Anterior cingulate cortex (tissue), 58 donors: Measurements from ENCODE around the gene FOXO3B.
"Not testable (repeated sequence)": the region's sequence is repeated elsewhere in the genome, so short reads cannot be mapped to it uniquely, and the experiment has no call there.

ENCODE experiments used
- DNase-seq, 58 donors: peaks; one replicate each; lab custom pipeline; 2025; lab: John Stamatoyannopoulos, UW

The FOXO3B gene

DNA sequence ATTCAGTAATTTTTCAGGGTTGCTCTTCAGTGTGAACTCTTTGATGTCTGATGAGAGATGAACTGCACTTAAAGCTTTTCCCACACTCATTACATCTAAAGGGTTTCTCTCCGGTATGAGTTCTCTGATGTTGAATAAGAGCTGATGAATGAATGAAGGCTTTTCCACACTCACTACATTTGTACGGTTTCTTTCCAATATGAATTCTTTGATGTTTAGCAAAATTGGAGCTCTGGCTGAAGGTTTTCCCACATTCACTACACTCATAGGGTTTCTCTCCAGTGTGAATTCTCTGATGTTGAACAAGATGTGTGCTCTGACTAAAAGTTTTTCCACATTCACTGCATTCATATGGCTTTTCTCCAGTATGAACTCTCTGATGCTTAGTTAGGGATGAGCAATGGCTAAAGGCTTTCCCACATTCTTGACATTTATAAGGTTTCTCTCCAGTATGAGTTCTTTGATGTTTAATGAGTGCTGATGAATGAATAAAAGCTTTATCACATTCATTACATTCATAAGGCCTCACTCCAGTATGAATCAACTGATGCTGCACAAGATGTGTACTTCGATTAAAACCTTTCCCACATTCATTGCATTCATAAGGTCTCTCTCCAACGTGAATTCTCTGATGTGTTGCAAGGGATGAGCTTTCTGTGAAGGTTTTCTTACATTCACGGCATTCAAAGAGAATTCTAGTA is 20.0 kb downstream of the FOXO3B start:
- DNase-seq, result not testable (repeated sequence)

DNA sequence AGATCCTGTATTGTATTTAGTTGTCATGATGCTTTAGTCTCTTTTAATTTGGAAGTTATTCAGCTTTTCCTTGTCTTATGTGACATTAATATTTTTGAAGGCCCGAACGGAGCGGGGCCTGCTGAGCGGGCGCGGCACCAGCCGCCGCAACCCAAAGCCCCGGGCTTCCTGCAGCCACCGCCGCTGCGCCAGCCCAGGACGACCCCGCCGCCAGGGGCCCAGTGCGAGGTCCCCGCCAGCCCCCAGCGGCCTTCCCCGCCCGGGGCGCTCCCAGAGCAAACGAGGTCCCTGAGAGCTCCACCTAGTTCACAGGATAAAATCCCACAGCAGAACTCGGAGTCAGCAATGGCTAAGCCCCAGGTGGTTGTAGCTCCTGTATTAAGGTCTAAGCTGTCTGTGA is 32.0 kb downstream of the FOXO3B start:
- DNase-seq, result not testable (repeated sequence)

DNA sequence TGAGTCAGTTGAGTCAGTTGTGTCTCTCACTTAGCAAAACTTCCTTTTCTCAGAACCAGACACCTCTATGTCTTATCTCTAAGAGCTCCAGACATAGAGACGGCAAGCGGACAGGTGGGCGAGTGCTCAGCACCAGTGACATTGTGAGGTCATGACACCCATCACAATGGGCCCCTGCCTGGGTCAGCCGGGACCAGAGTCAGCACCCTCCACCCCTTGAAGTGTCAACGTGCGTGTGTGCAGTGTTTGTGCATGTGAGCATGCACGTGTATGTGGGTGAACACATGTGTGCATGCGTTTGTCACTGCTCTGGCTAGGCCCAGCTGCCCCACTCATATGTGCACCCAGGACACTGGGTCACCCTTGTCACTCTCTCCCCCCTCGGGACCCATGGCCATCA is 37.8 kb downstream of the FOXO3B start, which contains the start of gene TBC1D28:
Gene TBC1D28, minus strand, starts transcription at position 101 of the 400 bp plus-strand sequence. CDS start 3,039 bp downstream, outside the sequence.
- not testable (repeated sequence) for DNase-seq

DNA sequence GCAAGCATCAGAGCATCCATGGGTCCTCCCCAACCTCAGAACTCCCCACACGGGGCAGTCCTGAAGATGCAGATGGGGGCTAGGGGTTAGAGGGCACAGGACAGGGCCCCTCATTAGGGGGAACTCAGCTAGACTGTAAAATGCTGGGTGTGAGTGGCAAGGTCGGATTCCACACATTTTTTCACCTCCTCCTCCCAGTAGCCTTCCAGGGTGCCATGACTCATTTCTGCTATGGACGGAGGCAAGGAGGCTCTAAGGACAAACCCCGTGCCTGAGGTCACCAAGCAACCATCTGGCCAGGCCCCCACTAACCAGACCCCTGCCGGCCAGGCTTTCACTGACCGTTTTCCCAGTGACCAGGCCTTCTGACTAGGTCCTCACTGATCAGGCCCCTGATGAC is 39.0 kb downstream of the FOXO3B start:
- not testable (repeated sequence) for DNase-seq

DNA sequence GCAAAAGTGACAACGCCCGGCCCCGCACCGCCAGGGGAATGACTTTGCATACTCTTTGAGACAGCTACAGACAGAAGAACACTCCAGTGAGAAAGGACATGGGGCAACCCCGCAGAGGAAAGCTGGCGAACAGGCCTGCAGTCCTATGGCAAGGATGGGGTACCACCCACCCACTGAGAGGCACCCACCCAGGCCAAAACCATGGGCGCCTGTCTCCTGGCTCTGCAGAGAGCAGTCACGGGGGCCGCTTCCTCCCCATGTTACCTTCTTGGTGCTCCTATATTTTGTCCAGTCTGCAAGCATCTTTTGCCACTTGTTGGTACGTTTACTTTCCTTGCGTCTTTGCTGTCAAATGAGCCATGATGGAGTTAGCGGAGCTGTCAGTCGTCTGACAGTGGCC is 43.8 kb downstream of the FOXO3B start:
- DNase-seq, result not testable (repeated sequence)

DNA sequence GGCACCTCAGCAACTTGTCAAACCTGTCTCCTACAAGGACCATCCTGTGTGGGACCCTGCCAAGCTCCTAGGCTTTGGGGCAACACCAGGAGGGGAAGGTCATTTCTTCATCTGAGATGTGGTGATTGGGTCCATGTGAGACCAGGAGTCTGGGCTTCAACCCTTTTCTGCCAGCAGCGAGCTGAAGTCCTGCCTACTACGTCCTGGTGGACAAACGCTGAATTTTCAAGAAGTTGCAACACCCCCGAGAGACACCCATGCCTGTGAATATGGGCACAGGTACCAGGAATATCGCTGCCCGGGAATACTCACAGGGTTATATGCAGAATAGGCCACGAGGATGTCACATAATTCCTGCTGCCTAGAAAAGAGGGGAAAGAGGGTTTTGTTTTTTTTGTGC is 45.9 kb downstream of the FOXO3B start:
- not testable (repeated sequence) for DNase-seq

DNA sequence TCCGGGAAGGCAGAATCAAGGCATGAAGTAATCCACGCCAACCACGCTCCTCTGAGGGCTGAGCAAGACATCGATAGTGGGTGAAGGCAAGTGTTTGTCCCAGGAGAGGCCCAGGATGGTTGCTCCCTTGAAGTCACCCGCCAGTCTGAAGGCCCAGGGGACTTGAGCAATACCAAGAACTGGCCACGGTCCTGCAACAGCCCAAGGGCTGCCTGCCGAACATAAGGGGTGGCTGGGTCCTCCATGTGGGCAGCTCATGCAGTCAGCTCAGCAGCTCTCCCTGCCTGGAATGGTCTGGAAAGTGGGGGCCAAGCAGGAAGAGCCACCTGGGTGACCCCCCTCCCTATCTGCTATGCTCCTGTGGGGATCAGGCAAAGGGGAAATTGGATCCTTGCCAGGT is 46.3 kb downstream of the FOXO3B start:
- DNase-seq, result not testable (repeated sequence)

DNA sequence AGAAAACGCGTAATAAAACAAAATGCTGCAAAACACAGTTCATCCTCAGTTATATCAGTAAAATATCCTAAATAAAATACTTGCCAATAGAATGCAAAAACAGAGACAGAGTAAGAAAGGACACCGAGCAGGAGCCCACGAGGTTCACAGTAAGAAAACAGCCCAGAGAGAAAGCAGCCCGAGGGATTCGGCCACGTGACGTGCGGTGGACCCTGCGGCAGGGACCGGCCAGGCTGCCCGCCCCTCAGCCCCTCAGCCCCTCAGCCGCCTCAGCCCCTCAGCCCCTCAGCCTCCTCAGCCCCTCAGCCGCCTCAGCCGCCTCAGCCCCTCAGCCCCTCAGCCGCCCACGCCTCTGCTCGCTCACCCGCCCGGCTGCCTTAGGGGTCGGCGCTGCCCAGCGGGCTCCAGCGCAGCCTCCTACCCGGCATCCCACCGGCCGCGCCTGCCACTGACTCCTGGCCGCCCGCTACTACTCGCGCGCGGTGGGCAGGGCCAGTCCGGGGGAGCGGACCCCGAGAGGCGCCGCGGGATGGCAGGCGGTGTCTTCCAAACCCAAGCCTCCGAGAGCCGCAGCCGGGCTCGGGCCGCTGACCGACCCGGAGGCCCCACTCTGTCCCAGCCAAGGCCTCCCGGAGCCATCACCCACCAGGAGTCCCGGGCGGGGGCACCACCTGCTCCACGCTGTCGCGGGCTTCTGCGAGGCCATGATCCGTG is 47.4 kb downstream of the FOXO3B start:
- DNase-seq, result not testable (repeated sequence)
